HG03442 (cell line): Measurements from ENCODE around the gene SLC16A4.

ENCODE experiments used
- ATAC-seq: cut with Tn5 transposase; IDR thresholded peaks from one replicate; pipeline ENCODE4 v1.9.1; 2021; ENCODE audit warnings: mild to moderate bottlenecking, moderate library complexity; ENCODE audit not compliant: unreplicated experiment

Gene SLC16A4

DNA sequence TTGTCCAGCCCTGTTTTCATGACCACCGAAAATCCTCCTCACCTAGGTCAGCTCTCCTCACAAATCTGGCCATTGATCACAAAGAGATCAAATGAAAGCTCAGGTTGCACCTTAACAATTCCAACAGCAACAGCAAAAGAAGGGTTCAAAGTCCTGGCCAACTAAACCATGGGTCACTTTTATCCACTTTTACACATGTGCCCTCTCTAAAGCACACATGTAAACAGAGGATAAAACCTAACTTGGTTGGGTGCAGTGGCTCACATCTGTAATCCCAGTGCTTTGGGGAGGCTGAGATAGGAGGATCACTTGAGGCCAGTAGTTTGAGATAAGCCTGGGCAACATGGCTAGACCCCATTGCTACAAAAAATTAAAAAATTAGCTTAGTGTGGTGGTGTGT is 55.6 kb downstream of the SLC16A4 start:
- ATAC-seq = no peak

DNA sequence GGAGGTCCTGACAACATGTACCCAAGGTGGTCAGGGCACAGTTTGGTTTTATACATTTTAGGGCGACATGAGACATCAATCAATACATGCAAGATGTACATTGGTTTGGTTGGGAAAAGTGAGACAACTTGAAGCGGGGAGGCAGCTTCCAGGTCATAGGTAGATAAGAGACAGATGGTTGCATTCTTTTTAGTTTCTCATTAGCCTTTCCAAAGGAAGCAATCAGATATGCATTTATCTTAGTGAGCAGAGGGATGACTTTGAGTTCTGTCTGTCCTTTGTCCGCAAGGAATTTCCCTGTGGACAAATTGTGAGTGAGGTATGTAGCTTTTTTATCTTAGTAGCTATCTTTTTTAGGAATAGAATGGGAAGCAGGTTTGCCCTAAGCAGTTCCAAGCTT is 62.1 kb downstream of the SLC16A4 start:
- ATAC-seq = no peak

DNA sequence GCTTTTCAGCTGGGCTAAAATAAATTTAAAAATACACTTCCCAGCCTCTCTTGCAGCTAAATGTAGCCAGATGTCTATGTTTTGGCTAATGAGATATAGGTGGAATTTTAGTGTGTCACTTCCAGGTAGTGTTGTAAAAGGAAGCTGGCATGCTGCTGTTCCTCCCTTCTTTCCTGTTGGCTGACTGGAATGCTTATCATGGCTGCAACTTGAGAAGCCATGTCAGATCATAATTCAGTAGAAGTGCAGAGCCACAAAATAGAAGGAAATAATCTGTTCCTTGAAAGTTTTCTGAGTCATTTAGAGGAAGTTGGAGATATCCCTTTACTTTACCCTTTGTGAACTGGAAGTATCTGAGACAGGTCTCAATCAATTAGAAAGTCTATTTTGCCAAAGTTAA is 62.6 kb downstream of the SLC16A4 start:
- no peak for ATAC-seq

DNA sequence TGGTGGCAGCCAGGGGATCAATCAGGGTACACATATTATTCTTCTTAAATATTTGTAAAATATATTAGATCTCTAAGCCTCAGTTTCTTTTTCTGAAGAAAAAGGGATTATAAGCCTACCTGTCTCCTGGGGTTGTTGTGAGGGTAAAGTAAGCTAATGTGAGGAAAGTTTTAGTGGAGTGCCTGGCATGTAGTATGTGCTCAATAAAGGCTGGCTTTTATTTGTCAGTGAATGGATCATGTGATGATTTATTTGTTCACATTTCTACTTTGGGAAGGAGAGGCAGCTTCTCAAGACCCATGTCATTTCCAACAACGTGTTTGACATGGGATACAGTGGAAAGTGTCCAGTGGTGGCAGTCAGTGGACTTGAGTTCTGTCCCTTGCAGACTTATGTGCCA is 64.0 kb downstream of the SLC16A4 start:
- ATAC-seq = no peak

DNA sequence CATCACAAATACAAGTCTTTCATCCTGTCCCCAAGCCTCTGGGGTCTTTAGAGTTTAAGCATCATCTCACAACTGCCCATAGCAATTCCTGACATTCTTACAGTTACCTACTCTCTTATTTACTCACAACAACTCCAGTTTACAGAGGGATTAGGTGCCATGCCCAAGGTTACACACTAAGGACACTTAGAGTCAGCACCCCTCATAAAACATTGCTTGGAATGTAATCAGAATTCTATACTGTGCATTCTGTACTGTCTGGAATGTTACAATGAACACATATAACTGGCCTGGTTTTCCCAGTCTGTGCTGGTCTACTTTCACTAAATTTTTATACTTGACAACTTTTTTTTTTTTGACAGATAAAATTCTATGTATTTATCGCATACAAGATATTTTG is 66.2 kb downstream of the SLC16A4 start:
- no peak for ATAC-seq

DNA sequence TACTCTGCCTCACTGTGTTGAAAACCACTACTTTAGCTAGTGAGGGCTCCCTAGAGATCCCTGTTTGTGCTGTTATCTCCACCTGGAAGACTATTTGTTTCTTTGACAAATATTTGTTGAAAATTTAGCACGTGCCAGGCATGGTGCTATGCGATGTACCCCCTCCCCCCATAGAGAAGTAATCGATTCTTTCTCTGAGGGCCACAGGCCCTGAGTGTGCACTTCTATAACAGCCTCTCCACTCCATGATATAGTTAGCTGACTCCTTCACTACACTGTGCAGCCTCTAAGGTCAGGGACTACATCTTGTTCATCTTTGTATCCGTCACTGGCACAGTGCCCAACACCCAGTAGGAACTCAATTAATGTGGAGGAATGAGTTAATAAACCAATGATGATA is 69.0 kb downstream of the SLC16A4 start:
- ATAC-seq = no peak

DNA sequence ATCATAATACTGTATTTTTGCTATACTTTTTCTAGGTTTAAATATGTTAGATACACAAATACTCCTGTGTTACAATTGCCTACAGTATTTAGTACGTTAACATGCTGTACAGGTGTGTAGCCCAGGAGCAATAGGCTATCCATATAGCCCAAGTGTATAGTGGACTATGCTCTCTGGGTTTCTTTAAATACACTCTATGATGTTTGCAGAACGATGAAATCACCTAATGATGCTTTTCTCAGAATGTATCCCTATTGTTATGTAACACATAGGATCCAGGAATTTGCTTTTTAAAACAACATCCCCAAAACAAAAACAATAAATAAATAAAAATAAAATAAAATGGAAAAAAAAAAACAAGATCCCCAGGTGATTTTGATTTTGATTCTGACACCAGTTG is 69.8 kb downstream of the SLC16A4 start:
- no peak for ATAC-seq

DNA sequence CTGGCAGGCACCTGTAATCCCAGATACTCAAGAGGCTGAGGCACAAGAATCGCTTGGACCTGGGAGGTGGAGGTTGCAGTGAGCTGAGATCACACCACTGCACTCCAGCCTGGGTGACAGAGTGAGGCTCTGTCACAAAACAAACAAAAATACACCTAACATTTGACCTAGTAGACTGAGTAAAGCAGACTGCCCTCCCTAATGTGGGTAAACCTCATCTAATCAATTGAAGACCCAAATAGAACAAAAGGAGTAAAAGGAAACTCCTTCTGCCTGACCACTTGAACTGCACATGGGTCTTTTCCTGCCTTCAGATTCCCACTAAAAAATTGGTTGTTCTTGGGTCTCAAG is 70.7 kb downstream of the SLC16A4 start:
- ATAC-seq = no peak

DNA sequence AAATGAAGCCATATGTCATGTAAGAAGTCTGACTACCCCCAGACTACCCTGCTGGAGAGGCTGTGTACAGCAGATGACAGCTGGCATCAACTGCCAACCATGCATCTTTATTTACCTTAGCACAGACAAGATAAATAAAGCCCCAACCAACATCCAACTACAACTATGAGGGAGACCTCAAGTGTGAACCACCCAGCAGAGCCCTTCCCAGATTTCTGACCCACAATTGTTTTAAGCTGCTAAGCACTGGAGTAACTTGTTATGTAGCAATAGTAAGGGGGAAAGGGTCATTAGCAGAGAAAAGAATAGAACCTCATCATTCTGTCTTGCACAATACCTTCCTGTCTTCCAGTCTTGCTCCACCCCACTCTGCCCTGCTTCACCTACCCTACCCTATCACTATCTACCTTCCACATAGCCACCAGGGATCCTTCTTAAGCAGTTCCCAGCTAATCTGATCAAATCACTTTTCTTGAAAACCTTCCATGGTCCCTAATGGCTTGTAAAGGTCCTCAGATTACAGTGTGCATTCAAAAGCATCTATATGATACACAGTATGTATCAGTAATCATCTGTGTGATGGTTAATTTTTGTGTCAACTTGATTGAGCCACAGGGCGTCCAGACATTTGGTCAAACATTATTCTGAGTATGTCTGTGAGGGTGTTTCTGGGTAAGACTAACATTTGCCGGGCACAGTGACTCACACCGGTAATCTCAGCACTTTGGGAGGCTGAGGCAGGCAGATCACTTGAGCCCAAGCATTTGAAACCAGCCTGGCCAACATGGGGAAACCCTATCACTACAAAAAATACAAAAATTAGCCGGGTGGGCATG is 71.3 kb downstream of the SLC16A4 start:
- ATAC-seq = no peak

DNA sequence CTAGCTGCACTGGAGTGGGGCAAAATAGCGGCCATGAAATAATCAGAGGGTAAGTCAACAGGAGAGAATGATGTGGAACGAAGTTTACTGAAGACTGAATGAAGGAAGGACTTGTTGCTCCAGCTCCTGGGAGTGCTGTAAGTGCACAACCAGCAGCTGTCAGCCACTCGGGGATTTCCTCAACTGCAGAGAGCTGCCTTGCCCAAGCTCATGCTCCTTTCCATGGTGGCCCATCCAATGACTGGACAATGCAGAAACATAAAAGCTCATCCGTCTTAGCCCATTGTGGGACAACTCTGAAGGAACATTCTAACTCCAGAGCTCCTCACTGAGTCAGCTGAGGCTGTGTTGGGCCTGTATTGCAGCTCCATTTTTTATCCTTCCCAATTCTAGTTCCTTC is 72.8 kb downstream of the SLC16A4 start:
- ATAC-seq = no peak

DNA sequence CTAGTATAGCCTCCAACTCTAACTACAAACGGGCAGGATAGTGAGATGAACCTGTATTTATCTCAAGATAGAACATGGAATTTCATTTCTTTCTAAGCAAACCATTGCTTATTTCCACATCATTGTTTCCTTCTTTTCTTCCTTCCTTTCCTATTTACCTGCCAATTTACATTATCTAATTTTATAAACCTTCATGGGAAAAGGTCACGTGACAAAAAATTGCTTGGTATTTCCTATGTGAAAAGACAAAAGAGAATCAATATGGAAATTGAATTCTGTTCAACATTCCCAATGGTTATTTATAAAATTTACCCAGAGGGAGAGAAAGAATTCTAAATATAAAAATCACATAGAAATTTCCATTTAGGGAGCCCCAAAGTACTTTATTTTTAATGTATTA is 74.1 kb downstream of the SLC16A4 start:
- ATAC-seq = no peak
